Measurements from ENCODE around the gene RCE1.

GRCh38 chr11:66866007-66866406 lies 22.8 kb downstream of the RCE1 start:
- no peak for TF ChIP-seq CTCF (IDR thresholded peaks at IDR 0.05; ENCODE audit: borderline replicate concordance, extremely low read depth, low read length, poor library complexity, severe bottlenecking)
- no peak for TF ChIP-seq EZH2 (IDR thresholded peaks at IDR 0.05; ENCODE audit: borderline replicate concordance, low read depth, low read length, severe bottlenecking)

Measured in DND-41 (cell line).